ENCODE results near the gene CNTNAP2. TPM values are rescaled to one million over a fixed set of nuclear protein-coding genes. Genes with fewer than 3 reads are reported as not detected.

CNTNAP2 gene
- total RNA-seq, 6 experiments from 2014 or later, result 1.8 to 8.1 (median 3.9) TPM

GRCh38 chr7:146654048-146654447 is 537.4 kb downstream of the CNTNAP2 start:
- ATAC-seq, result no peak
- WGBS (ENCODE audit: insufficient coverage, low coverage, low lambda C conversion rate, missing lambda C conversion rate), result 42% methylated on average over 5 of the region's 5 CpGs
- intact Hi-C loops (cut with DNase I), result no loop called here
- no peak for DNase-seq
- Histone ChIP-seq H3K36me3 (no peaks in the 10 kb centered on the region), H3K4me3 (no peak overlapping the region), H3K27ac (no peak overlapping the region), H3K4me1 (no peaks in the 10 kb centered on the region), H3K27me3 (no peaks in the 10 kb centered on the region), H3K9me3 (peaks cover 0 to 4% (median 0%) of the 10 kb centered on the region in 4 donors)
- TF ChIP-seq POLR2A (IDR thresholded peaks at IDR 0.05) (no peak), CTCF (IDR thresholded peaks at IDR 0.05) (no peak)

DNA sequence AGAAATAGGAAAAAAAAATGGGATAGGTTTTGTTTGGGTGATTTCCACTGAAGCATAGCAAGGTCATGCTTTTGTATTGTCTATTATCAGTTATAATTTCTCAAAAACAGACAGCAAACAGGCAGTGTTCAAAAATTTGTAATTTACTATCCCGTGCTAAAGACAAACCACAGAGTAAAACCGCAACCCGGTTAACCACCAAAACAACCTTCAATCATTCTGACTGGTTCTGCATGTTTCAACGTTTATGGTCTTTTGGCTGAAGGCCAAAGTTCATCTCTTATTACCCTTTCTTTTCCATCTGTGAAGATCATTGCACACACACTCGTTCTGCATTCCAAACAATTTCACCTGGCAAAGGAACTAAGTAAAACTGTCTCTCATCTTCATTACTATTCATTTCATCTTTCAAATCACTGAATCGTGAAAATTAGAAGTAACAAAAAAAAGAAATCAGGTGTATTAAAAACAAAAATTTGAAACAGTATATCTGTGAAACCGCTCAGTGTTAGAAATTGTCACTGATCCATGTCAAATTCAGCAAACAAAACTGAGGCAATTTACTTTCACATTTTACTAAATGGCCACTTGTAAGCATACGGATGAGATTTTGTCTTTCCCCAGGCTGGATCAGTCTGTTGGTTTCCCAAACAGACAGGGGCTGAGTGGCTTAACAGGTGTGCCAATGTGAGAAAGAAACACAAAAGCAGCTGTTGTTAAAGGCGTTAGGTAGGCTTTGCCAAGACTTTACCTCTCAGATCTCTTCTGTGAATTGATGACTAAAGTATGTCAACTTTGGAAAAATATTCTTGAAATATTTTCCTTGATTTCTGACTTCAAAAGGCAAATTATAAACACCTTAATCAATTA is 539.6 kb downstream of the CNTNAP2 start:
- ATAC-seq, result no peak
- no peak for TF ChIP-seq CTCF (IDR thresholded peaks at IDR 0.05)
- no peak for TF ChIP-seq POLR2A (IDR thresholded peaks at IDR 0.05)
- Histone ChIP-seq H3K9me3 (peaks cover 0 to 4% (median 0%) of the 10 kb centered on the region in 4 donors), H3K4me3 (no peak overlapping the region), H3K36me3 (no peaks in the 10 kb centered on the region), H3K4me1 (no peaks in the 10 kb centered on the region), H3K27ac (no peak overlapping the region), H3K27me3 (no peaks in the 10 kb centered on the region)
- intact Hi-C loops (cut with DNase I), result no loop called here
- 23% methylated on average over 9 of the region's 9 CpGs for WGBS (ENCODE audit: insufficient coverage, low coverage, low lambda C conversion rate, missing lambda C conversion rate)
- no peak for DNase-seq

- H3K27me3 ChIP-seq, result no peaks in the 10 kb centered on the region
- H3K36me3 ChIP-seq, result no peaks in the 10 kb centered on the region
- H3K4me3 ChIP-seq, result no peak overlapping the region
- ATAC-seq (no peak), DNase-seq (no peak)
- 70% methylated on average over 1 of the region's 1 CpG for WGBS (ENCODE audit: insufficient coverage, low coverage, low lambda C conversion rate, missing lambda C conversion rate)
- no peak overlapping the region for H3K27ac ChIP-seq
- intact Hi-C loops (cut with DNase I), result no loop called here
- no peak for TF ChIP-seq POLR2A (IDR thresholded peaks at IDR 0.05)
- TF ChIP-seq CTCF (IDR thresholded peaks at IDR 0.05), result no peak
- peaks cover 0 to 4% (median 0%) of the 10 kb centered on the region in 4 donors for H3K9me3 ChIP-seq
- H3K4me1 ChIP-seq, result no peaks in the 10 kb centered on the region
These were observed 540.4 kb downstream of the CNTNAP2 start for GRCh38 chr7:146656988-146657387.

DNA sequence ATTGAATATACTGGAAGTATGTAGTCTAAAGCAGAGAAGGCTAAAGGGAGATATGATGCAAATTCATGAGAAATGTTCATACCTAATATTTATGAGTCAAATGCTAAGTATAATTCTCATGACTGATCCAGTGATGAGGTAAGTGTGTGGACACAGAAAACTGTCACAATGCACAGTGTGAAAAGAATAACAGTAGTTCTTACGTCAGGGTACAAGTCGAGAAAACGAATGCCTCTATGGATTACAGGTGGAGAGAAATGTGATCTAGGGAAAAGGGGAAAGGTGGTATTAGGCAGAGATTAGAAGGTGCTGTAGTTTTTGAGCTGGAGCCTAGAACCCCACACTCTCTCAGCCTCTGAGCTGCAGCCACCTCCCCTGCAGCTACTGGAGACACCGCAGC is 542.0 kb downstream of the CNTNAP2 start:
- TF ChIP-seq CTCF (IDR thresholded peaks at IDR 0.05) (no peak), POLR2A (IDR thresholded peaks at IDR 0.05) (no peak)
- DNase-seq (no peak), ATAC-seq (no peak)
- intact Hi-C loops (cut with DNase I), result no loop called here
- no peaks in the 10 kb centered on the region for H3K27me3 ChIP-seq
- WGBS (ENCODE audit: insufficient coverage, low coverage, low lambda C conversion rate, missing lambda C conversion rate), result 41% methylated on average over 3 of the region's 4 CpGs
- H3K4me3 ChIP-seq, result no peak overlapping the region
- no peaks in the 10 kb centered on the region for H3K36me3 ChIP-seq
- no peaks in the 10 kb centered on the region for H3K4me1 ChIP-seq
- no peak overlapping the region for H3K27ac ChIP-seq
- H3K9me3 ChIP-seq, result peaks cover 0 to 4% (median 0%) of the 10 kb centered on the region in 4 donors
